HG03575 (cell line): Measurements from ENCODE around the gene CCBE1.

Experiments used
- ATAC-seq: cut with Tn5 transposase; IDR thresholded peaks from one replicate; pipeline ENCODE4 v1.9.1; 2021; ENCODE audit not compliant: unreplicated experiment, insufficient number of reproducible peaks, low FRiP score; ENCODE audit errors: extremely low read depth

Gene CCBE1

GRCh38 chr18:59456657-59457056, 240.6 kb downstream of the CCBE1 start:
- no peak for ATAC-seq

GRCh38 chr18:59455728-59456276, 241.4 kb downstream of the CCBE1 start:
- ATAC-seq = no peak

GRCh38 chr18:59454909-59455727, 242.1 kb downstream of the CCBE1 start:
- no peak for ATAC-seq

- ATAC-seq = no peak
These were observed 243.7 kb downstream of the CCBE1 start for GRCh38 chr18:59453468-59453961.

- ATAC-seq = no peak
These were observed 245.3 kb downstream of the CCBE1 start for GRCh38 chr18:59451963-59452362.

- ATAC-seq = no peak
These were observed 246.2 kb downstream of the CCBE1 start for GRCh38 chr18:59451073-59451472.

GRCh38 chr18:59448546-59448945, 248.7 kb downstream of the CCBE1 start:
- ATAC-seq = no peak

GRCh38 chr18:59446012-59446411, 251.2 kb downstream of the CCBE1 start:
- no peak for ATAC-seq

GRCh38 chr18:59437851-59438569, 259.2 kb downstream of the CCBE1 start:
- no peak for ATAC-seq

GRCh38 chr18:59432803-59433597, 264.2 kb downstream of the CCBE1 start:
- no peak for ATAC-seq

- no peak for ATAC-seq
These were observed 266.1 kb downstream of the CCBE1 start for GRCh38 chr18:59431131-59431530.

GRCh38 chr18:59429608-59430007, 267.6 kb downstream of the CCBE1 start:
- ATAC-seq = no peak

GRCh38 chr18:59428018-59428417, 269.2 kb downstream of the CCBE1 start:
- ATAC-seq = no peak

- no peak for ATAC-seq
These were observed 270.4 kb downstream of the CCBE1 start for GRCh38 chr18:59426855-59427254.

- ATAC-seq = no peak
These were observed 274.0 kb downstream of the CCBE1 start for GRCh38 chr18:59423259-59423658.

GRCh38 chr18:59420244-59420643, 277.0 kb downstream of the CCBE1 start:
- no peak for ATAC-seq

GRCh38 chr18:59419386-59419785, 277.8 kb downstream of the CCBE1 start:
- ATAC-seq = no peak

- no peak for ATAC-seq
These were observed 280.4 kb downstream of the CCBE1 start for GRCh38 chr18:59416818-59417217.

- ATAC-seq = no peak
These were observed 283.0 kb downstream of the CCBE1 start for GRCh38 chr18:59414111-59414653.
